Muscle of leg (tissue), 11 donors: Measurements from ENCODE around the gene BMP3. TPM values are rescaled to one million over a fixed set of nuclear protein-coding genes. Genes with fewer than 3 reads are reported as not detected.

ENCODE experiments used
- DNase-seq: peaks from one replicate; pipeline ENCODE4 v3.0.0; 2013
- H3K27ac ChIP-seq: one replicate; pipeline ENCODE4 v1.5.1; 2013; ENCODE audit warnings: mild to moderate bottlenecking, low read length, control low read depth
- H3K27me3 ChIP-seq: one replicate; pipeline ENCODE4 v1.6.1; 2013; ENCODE audit warnings: low read length; ENCODE audit not compliant: control insufficient read depth, insufficient read depth
- H3K36me3 ChIP-seq: one replicate; pipeline ENCODE4 v1.6.1; 2013; ENCODE audit warnings: low read length; ENCODE audit not compliant: control insufficient read depth, insufficient read depth
- H3K4me1 ChIP-seq: one replicate; pipeline ENCODE4 v1.6.1; 2013; ENCODE audit warnings: low read length; ENCODE audit not compliant: control insufficient read depth, insufficient read depth
- H3K4me3 ChIP-seq: one replicate; pipeline ENCODE4 v1.5.1; 2013; ENCODE audit warnings: low read length, control low read depth
- H3K9me3 ChIP-seq: replicated peaks from 2 replicates; pipeline ENCODE4 v1.6.1; 2013; ENCODE audit warnings: low read depth, low read length; ENCODE audit not compliant: control insufficient read depth
- WGBS: methylation state at CpG from one replicate; pipeline ENCODE4 v1.1.5; 2013; ENCODE audit warnings: missing lambda C conversion rate; ENCODE audit not compliant: insufficient coverage; 5-methylcytosine and 5-hydroxymethylcytosine counted together
- polyA plus RNA-seq, 8 donors: library from polyadenylated mRNA; unstranded; fragments of 120-200 nt; gene quantifications; one replicate each; pipeline versions ENCODE4 v1.2.1 to v1.2.3, GENCODE V29; 2013; ENCODE audit warnings: inconsistent platforms in 1 of 8, low replicate concordance in 1 of 8; ENCODE audit not compliant: insufficient read length in 8 of 8, insufficient read depth in 1 of 8
- total RNA-seq: library from RNA; stranded (reverse); fragments of 120-200 nt; gene quantifications from one replicate; pipeline ENCODE4 v1.2.4, GENCODE V29; 2013

Gene BMP3
- total and polyA plus RNA-seq, 9 donors, result 0.29 to 3.2 (median 1.3) TPM

DNA sequence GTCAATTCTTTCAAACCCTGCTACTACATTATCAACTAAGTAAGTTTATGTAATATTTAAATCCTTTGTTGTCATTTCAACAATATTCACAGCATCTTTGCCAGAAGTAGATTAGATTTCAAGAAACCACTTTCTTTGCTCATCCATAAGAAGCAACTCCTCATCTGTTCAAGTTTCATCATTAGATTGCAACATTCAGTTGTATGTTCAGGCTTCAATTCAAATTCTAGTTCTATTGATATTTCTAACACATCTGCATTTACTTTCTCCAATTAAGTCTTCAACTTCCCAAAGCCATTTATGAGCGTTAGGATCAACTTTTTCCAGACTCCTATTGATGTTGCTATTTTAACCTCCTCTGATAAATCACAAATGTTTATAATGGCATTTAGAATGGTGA lies 66.1 kb downstream of the BMP3 start:
- Histone ChIP-seq H3K9me3 (no peaks in the 10 kb centered on the region), H3K27ac (no peak overlapping the region), H3K4me1 (no peaks in the 10 kb centered on the region), H3K27me3 (no peaks in the 10 kb centered on the region), H3K4me3 (no peak overlapping the region), H3K36me3 (no peaks in the 10 kb centered on the region)
- no CpG with 5 or more reads among the region's 1 CpG for WGBS
- no peak for DNase-seq

DNA sequence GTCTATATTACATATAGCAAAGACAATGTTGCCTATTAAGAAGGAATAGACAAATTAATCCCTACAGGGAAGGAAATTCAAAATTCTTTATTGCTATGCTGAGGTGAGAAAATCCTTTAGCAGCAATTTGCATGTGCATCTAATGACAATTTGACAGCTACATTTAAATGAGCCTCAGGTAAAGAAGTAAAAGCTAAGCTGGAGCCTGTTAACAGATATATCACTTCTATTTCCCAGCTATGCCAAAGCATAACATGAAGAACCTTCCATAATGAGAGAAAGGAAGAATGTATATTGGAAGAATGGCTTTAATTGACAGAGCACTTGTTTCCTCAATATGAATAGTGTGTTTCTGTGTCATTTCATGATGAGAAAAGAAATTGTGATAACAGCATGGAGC lies 71.6 kb downstream of the BMP3 start:
- H3K4me3 ChIP-seq, result no peak overlapping the region

GRCh38 chr4:81106150-81106549 lies 75.6 kb downstream of the BMP3 start:
- 92% methylated on average over 3 of the region's 4 CpGs for WGBS
- no peak for DNase-seq
- H3K27me3 ChIP-seq, result no peaks in the 10 kb centered on the region

More for the DNA sequence above, 71.6 kb downstream of the BMP3 start:
- no peak for DNase-seq
- no peaks in the 10 kb centered on the region for H3K36me3 ChIP-seq
- no peak overlapping the region for H3K27ac ChIP-seq
- H3K27me3 ChIP-seq, result no peaks in the 10 kb centered on the region
- no peaks in the 10 kb centered on the region for H3K9me3 ChIP-seq
- no peaks in the 10 kb centered on the region for H3K4me1 ChIP-seq

More at GRCh38 chr4:81106150-81106549, 75.6 kb downstream of the BMP3 start:
- Histone ChIP-seq H3K9me3 (no peaks in the 10 kb centered on the region), H3K27ac (no peak overlapping the region), H3K36me3 (no peaks in the 10 kb centered on the region), H3K4me3 (no peak overlapping the region), H3K4me1 (no peaks in the 10 kb centered on the region)

Other genes with a start within 250 kb of the BMP3 start
- 0.84 TPM for gene PRKG2, start 184.5 kb downstream of the BMP3 start, total RNA-seq
- 1 to 10 TPM in 4 of 8 donors, under 1 TPM in 4; 0.08 to 3.3 (median 0.95) TPM for gene PRKG2, start 184.5 kb downstream of the BMP3 start, polyA plus RNA-seq